Astrocyte of the cerebellum (primary cell): Measurements from ENCODE around the gene TMEM59L.
A peak's percentile ranks its signal among the peaks of the same experiment; 100 is the strongest.

Experiments used
- DNase-seq: peaks from one replicate; pipeline ENCODE4 v3.0.0-alpha.2; 2011; ENCODE audit warnings: low read depth
- H3K4me3 ChIP-seq: 2 replicates; pipeline ENCODE4 v1.5.1; 2011; ENCODE audit warnings: mild to moderate bottlenecking, low read depth, low read length, moderate library complexity
- CTCF ChIP-seq: IDR thresholded peaks from 2 replicates; pipeline ENCODE4 v1.5.1; 2012; ENCODE audit warnings: low read length, low read depth, moderate library complexity, mild to moderate bottlenecking; ENCODE audit errors: missing control alignments
- in situ Hi-C: cut with HindIII; loops from 2 replicates; pipeline ENCODE4 v1.10.0; 2017; ENCODE audit warnings: low sequenced_read_pairs

TMEM59L gene

DNA sequence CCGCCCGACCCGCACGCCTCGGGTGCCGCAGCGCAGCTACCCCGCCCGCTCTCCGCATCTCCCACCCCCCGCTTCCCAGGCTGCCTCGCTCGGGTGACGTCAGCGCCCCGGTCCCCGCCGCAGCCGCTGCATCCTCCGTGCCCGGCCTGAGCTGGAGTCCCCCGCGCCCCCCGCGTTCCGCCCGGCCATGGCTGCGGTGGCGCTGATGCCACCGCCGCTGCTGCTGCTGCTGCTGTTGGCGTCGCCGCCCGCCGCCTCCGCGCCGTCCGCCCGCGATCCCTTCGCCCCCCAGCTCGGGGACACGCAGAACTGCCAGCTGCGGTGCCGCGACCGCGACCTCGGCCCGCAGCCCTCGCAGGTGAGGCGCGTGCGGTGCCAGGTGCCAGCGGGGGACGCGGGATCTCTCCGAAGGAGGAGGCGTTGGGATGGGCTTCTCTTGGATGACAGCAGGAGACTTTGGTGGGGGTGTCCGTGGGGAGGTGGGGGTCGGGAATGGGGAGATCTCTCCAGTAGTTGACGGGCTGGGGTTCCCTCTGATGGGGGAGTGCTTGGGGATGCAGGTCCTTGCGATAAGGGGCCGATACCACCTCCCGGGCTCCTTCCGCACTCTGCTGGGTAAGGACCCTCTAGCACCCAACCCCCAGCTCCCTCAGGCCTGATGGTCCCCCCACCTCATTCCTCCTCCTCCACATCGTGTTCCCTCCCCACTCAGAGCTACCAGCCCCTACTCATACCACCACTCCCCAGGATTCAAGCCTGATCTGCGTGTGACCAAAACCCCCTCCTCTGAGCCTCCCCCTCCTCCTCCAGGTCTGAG lies at the start of gene TMEM59L:
TSS of gene TMEM59L (plus strand) at position 99 of the 817 bp plus-strand sequence. CDS start at position 188, 89 bp downstream.
- no peak for DNase-seq
- H3K4me3 ChIP-seq: peak within 1 kb of the TSS; percentile 27
- in situ Hi-C loops: no loop called here
- no peak for TF ChIP-seq CTCF

GRCh38 chr19:18566953-18567352 lies 45.7 kb upstream of the TMEM59L start:
- H3K4me3 ChIP-seq: no peak overlapping the region
- no peak for DNase-seq
- no peak for TF ChIP-seq CTCF
- in situ Hi-C loops: no loop called here

GRCh38 chr19:18568367-18568766 lies 44.3 kb upstream of the TMEM59L start:
- H3K4me3 ChIP-seq: no peak overlapping the region
- TF ChIP-seq CTCF: no peak
- no peak for DNase-seq
- in situ Hi-C loops: no loop called here

DNA sequence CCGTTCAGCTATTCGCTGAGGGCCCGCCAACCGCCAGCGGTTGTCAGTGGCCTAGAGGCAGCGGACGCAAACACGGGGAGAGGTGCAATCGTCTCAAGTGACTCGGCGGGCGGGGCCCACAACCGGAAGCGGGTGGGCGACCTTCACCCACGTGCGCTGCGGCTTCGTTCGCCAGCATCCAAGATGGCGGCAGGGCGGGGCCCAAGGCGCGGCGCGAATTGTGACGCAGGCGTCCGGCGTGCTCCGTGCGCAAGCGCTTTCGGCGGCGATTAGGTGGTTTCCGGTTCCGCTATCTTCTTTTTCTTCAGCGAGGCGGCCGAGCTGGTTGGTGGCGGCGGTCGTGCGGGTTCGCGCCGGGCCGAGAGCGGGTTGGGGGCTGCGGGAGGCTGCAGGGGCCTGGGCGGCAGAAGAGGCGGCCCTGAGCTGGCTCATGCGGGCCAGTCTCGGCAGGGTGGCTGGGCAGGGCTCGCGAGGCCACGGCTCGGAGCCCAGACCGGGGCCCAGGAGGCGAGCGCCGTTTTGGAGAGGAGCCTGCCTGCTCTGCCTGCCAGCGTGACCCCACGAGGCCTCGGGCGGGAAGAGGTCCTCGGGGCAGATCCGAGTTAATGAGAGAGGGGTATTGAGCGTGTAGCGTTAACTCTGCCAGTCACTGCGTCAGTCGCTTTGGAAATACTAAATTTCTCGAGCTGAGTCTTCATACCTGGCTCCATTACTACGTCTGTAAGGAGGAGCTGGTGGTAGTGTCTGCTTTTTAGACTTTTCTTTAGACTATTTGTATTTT lies 40.9 kb upstream of the TMEM59L start, which contains the start of gene UBA52:
TSS of gene UBA52 (plus strand) at position 294 of the 781 bp plus-strand sequence. CDS start 1,444 bp downstream, outside the sequence.
- peak within 1 kb of the TSS; percentile 95 for H3K4me3 ChIP-seq
- in situ Hi-C loops: no loop called here

GRCh38 chr19:18574691-18575291 lies 37.9 kb upstream of the TMEM59L start:
- H3K4me3 ChIP-seq: no peak overlapping the region
- no peak for DNase-seq
- in situ Hi-C loops: loop anchor here (25.0 kb wide), 1 partner anchor 263 kb away; the partner anchor contains the start of gene UPF1
- no peak for TF ChIP-seq CTCF

More for the DNA sequence above, 40.9 kb upstream of the TMEM59L start, which contains the start of gene UBA52:
- no peak for TF ChIP-seq CTCF
- DNase-seq: peak; percentile 90

- H3K4me3 ChIP-seq: no peak overlapping the region
- DNase-seq: no peak
- in situ Hi-C loops: loop anchor here (25.0 kb wide), 1 partner anchor 261 kb away; the partner anchor contains the start of gene UPF1
- TF ChIP-seq CTCF: no peak
Observed at GRCh38 chr19:18576383-18576782, 36.3 kb upstream of the TMEM59L start.
